HepG2 (cell line): Measurements from ENCODE around the gene FRMD4A. TPM values are rescaled to one million over a fixed set of nuclear protein-coding genes. Genes with fewer than 3 reads are reported as not detected.

ENCODE experiments used
- ATAC-seq: fragments of 200-7000 bp; cut with Tn5 transposase; 3 replicates; pipeline ENCODE4 v1.9.1; 2020; ENCODE audit warnings: mild to moderate bottlenecking, moderate library complexity
- BruUV-seq: library from RNA; stranded (reverse); fragments of 400-500 nt; replicated peaks from 2 replicates; lab custom pipeline; 2021; lab: Mats Ljungman, UMichigan
- CTCF ChIA-PET: fragments of 300-600 bp; formaldehyde crosslinking; extraction: SDS; loops from one replicate; lab custom pipeline; 2021; ENCODE audit warnings: low total read pairs, inconsistent platforms, low intra/inter-chr PET ratio; lab: Yijun Ruan, JAX
- POLR2A ChIA-PET: fragments of 350-600 bp; sonication (Branson Sonifier 250); formaldehyde crosslinking; loops from one replicate; lab custom pipeline; 2020; ENCODE audit warnings: antibody characterized with exemption, inconsistent platforms; lab: Yijun Ruan, JAX
- DNase-seq: peaks from one replicate; pipeline ENCODE4 v3.0.0-alpha.2; 2015; ENCODE audit warnings: low spot score
- FAIRE-seq: peaks from 3 replicates; lab custom pipeline; 2011; peaks lifted over from hg19 to GRCh38; lab: Jason Lieb, UNC
- H2AFZ ChIP-seq: one replicate; pipeline ENCODE4 v1.6.1; 2011; ENCODE audit warnings: low read length, inconsistent platforms
- H3K27ac ChIP-seq: fragments of 300-600 bp; 3 replicates; pipeline ENCODE4 v1.8.0; 2011; ENCODE audit warnings: mixed run types, mild to moderate bottlenecking, mixed read lengths, low read length, inconsistent platforms; ENCODE audit not compliant: insufficient read depth; ENCODE audit errors: extremely low read length
- H3K27me3 ChIP-seq, 2 experiments: fragments of 200-600 bp in 1 of 2; 2 replicates in 1 of 2; 3 replicates in 1 of 2; pipeline versions ENCODE4 v1.6.0 to v1.8.0; 2011; ENCODE audit warnings: low read length in 2 of 2, mild to moderate bottlenecking in 2 of 2, moderate library complexity in 2 of 2, inconsistent platforms in 1 of 2; ENCODE audit not compliant: insufficient read depth in 2 of 2, control insufficient read depth in 1 of 2
- H3K36me3 ChIP-seq, 2 experiments: fragments of 200-600 bp in 1 of 2; replicated peaks in 1 of 2; 2 replicates in 1 of 2; 3 replicates in 1 of 2; pipeline versions ENCODE4 v1.5.1 to v1.8.0; 2011; ENCODE audit warnings: low read length in 2 of 2, inconsistent platforms in 1 of 2; ENCODE audit not compliant: insufficient read depth in 2 of 2, control insufficient read depth in 1 of 2
- H3K4me1 ChIP-seq: 2 replicates; pipeline ENCODE4 v1.5.1; 2012; ENCODE audit warnings: low read length, inconsistent platforms; ENCODE audit not compliant: insufficient read depth
- H3K4me2 ChIP-seq: 2 replicates; pipeline ENCODE4 v1.6.0; 2011; ENCODE audit warnings: low read depth, low read length, inconsistent platforms
- H3K4me3 ChIP-seq, 3 experiments: fragments of 200-600 bp in 1 of 3; sonication (generic), shearing (Covaris generic) in 1 of 3; replicated peaks in 1 of 3; 2 replicates each; pipeline ENCODE4 v1.5.1; 2011 to 2016; ENCODE audit warnings: low read length in 3 of 3, inconsistent platforms in 2 of 3, low read depth in 2 of 3, mild to moderate bottlenecking in 2 of 3, control low read depth in 1 of 3, mixed read lengths in 1 of 3; ENCODE audit not compliant: insufficient read depth in 1 of 3
- H3K79me2 ChIP-seq: one replicate; pipeline ENCODE4 v1.6.1; 2011; ENCODE audit warnings: low read length, inconsistent platforms; ENCODE audit not compliant: insufficient read depth
- H3K9ac ChIP-seq: 2 replicates; pipeline ENCODE4 v1.6.0; 2011; ENCODE audit warnings: mild to moderate bottlenecking, low read depth, low read length, inconsistent platforms; ENCODE audit not compliant: insufficient read depth
- H3K9me3 ChIP-seq: 2 replicates; pipeline ENCODE4 v1.5.1; 2012; ENCODE audit warnings: mild to moderate bottlenecking, low read length
- H4K20me1 ChIP-seq: 2 replicates; pipeline ENCODE4 v1.6.0; 2011; ENCODE audit warnings: inconsistent platforms, mild to moderate bottlenecking, low read length, moderate library complexity; ENCODE audit not compliant: insufficient read depth
- NKX3-1 ChIP-seq: sonication (generic); formaldehyde crosslinking; IDR thresholded peaks from 2 replicates; pipeline ENCODE4 v1.5.0; 2020; ENCODE audit warnings: missing genetic modification reagents
- ZC3H13 ChIP-seq: sonication (generic); formaldehyde crosslinking; IDR thresholded peaks from 2 replicates; pipeline ENCODE4 v1.8.1; 2023; ENCODE audit warnings: mild to moderate bottlenecking, missing genetic modification reagents, moderate library complexity
- ZNF563 ChIP-seq: sonication (generic); formaldehyde crosslinking; IDR thresholded peaks from 2 replicates; pipeline ENCODE4 v1.8.0; 2022; ENCODE audit warnings: mild to moderate bottlenecking, moderate library complexity, missing genetic modification reagents
- ZNF564 ChIP-seq: sonication (generic); formaldehyde crosslinking; IDR thresholded peaks from 2 replicates; pipeline ENCODE4 v1.8.1; 2023; ENCODE audit warnings: mild to moderate bottlenecking, missing genetic modification reagents
- whole genome bisulfite sequencing: methylation state at CpG from one replicate; pipeline ENCODE4 v1.1.6; 2017; ENCODE audit warnings: low lambda C conversion rate; 5-methylcytosine and 5-hydroxymethylcytosine counted together
- in situ Hi-C: cut with HindIII; loops from 2 replicates; pipeline ENCODE4 v1.10.0; 2017; ENCODE audit warnings: low pct_unique_long_range_greater_than_20kb; ENCODE audit not compliant: extremely low pct_ligation_motif_present
- intact Hi-C: fragments of 100-400 bp; cut with micrococcal nuclease; formaldehyde crosslinking; loops from one replicate; pipeline ENCODE4 v1.10.0; 2022; ENCODE audit not compliant: unreplicated experiment
- polyA plus RNA-seq, 8 experiments: library from polyadenylated mRNA; depleted of rRNA in 3 of 8; stranded (reverse) in 7 of 8; unstranded in 1 of 8; fragments of >200 nt; fragmentation: Illumina TruSeq in 4 of 8; extraction: Trizol in 4 of 8; gene quantifications; 2 replicates each; pipeline versions ENCODE4 v1.2.1 to v1.2.3, GENCODE V29; 2011 to 2016; ENCODE audit warnings: low read depth in 4 of 8, missing spikeins in 1 of 8, mixed read lengths in 1 of 8; ENCODE audit not compliant: insufficient read depth in 1 of 8
- total RNA-seq, 5 experiments: library from RNA; depleted of rRNA; stranded (reverse); fragments of >200 nt; fragmentation: Illumina TruSeq; extraction: Trizol; gene quantifications; 2 replicates each; pipeline ENCODE4 v1.2.3, GENCODE V29; 2016; ENCODE audit warnings: low read depth in 1 of 5
- TF ChIP-seq, protein P1 (sequence below): fragments of 450-650 bp; IDR thresholded peaks from 2 replicates; pipeline ENCODE4 v1.6.1; 2016
- TF ChIP-seq, protein P2 (sequence below): sonication (generic); formaldehyde crosslinking; IDR thresholded peaks from 2 replicates; pipeline ENCODE4 v1.4.0; 2020; ENCODE audit warnings: missing genetic modification reagents

The FRMD4A gene
- total and polyA plus RNA-seq, 2 of the 13 experiments (the other 11 are each of a cell fraction or from before 2014, with no cell fraction given): 0.09 to 0.26 TPM

DNA sequence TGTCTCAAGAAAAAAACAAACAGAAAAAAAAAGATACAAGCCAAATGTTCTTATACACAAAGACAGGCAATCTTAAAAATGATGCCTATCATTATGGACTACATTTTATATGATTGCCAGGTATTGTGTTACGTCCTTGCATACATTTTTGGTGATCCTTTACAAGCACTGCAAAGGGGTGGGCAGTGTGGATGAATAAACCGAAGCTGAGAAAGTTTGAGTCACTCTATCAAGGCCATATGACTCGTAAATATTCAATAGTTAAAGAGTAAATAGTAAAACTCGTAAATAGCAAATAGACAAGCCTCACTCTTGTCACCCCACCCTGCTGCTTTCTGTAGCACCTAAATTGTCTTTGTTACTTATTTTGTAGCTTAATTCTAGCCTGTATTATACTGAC lies 326.2 kb downstream of the FRMD4A start (continued):
- no peak for TF ChIP-seq ZNF563 (CRISPR knock-in tag)

DNA sequence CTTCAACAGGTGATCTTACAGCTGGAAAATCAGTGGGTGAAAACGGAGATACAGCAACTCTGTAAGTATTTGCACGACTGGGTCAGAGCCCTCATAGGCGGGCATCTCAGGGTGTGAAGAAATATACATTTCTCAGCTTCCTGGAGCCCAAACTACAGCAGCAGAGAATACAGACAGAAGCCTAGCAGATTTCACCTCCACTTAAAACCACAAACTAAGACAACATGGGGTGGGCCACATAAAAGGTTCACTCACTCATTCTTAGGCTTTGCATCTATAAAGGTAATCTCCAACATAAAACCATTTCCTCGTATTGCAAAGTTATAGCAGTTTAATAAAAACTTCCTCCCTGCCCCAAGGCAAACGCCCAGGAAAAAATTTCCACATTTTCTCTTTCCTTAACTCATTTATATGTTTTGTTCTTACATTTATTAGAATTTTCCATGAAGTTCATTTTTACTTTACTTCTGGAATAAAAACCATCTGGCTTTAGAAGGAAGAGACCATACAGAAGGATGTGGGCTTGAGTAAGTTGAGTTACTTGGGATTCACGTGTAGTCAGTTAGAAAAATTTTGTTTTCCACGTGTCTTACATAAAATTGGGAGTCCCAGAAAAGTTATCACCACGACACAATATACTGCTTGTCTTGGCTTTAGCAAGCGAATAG lies 327.1 kb downstream of the FRMD4A start:
- Histone ChIP-seq H3K4me3 (no peak overlapping the region), H3K36me3 (no peaks in the 10 kb centered on the region), H2AFZ (no peak overlapping the region), H3K9me3 (no peaks in the 10 kb centered on the region), H3K4me1 (no peaks in the 10 kb centered on the region), H3K27ac (no peak overlapping the region), H4K20me1 (no peaks in the 10 kb centered on the region), H3K9ac (no peak overlapping the region), H3K27me3 (peaks cover 4 to 12% of the 10 kb centered on the region in 2 experiments; a peak in 4 of 5 replicates), H3K4me2 (no peak overlapping the region), H3K79me2 (no peaks in the 10 kb centered on the region)
- no peak for DNase-seq
- TF ChIP-seq NKX3-1 (no peak), ZNF564 (no peak), ZC3H13 (CRISPR knock-in tag) (no peak)
- TF ChIP-seq, protein P1, sequence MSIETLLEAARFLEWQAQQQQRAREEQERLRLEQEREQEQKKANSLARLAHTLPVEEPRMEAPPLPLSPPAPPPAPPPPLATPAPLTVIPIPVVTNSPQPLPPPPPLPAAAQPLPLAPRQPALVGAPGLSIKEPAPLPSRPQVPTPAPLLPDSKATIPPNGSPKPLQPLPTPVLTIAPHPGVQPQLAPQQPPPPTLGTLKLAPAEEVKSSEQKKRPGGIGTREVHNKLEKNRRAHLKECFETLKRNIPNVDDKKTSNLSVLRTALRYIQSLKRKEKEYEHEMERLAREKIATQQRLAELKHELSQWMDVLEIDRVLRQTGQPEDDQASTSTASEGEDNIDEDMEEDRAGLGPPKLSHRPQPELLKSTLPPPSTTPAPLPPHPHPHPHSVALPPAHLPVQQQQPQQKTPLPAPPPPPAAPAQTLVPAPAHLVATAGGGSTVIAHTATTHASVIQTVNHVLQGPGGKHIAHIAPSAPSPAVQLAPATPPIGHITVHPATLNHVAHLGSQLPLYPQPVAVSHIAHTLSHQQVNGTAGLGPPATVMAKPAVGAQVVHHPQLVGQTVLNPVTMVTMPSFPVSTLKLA: peak; percentile 83
- TF ChIP-seq, protein P2, sequence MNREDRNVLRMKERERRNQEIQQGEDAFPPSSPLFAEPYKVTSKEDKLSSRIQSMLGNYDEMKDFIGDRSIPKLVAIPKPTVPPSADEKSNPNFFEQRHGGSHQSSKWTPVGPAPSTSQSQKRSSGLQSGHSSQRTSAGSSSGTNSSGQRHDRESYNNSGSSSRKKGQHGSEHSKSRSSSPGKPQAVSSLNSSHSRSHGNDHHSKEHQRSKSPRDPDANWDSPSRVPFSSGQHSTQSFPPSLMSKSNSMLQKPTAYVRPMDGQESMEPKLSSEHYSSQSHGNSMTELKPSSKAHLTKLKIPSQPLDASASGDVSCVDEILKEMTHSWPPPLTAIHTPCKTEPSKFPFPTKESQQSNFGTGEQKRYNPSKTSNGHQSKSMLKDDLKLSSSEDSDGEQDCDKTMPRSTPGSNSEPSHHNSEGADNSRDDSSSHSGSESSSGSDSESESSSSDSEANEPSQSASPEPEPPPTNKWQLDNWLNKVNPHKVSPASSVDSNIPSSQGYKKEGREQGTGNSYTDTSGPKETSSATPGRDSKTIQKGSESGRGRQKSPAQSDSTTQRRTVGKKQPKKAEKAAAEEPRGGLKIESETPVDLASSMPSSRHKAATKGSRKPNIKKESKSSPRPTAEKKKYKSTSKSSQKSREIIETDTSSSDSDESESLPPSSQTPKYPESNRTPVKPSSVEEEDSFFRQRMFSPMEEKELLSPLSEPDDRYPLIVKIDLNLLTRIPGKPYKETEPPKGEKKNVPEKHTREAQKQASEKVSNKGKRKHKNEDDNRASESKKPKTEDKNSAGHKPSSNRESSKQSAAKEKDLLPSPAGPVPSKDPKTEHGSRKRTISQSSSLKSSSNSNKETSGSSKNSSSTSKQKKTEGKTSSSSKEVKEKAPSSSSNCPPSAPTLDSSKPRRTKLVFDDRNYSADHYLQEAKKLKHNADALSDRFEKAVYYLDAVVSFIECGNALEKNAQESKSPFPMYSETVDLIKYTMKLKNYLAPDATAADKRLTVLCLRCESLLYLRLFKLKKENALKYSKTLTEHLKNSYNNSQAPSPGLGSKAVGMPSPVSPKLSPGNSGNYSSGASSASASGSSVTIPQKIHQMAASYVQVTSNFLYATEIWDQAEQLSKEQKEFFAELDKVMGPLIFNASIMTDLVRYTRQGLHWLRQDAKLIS (CRISPR knock-in tag): no peak
- BruUV-seq: no TSS peak
- no peak for FAIRE-seq
- in situ Hi-C loops (no loop called here), intact Hi-C loops (no loop called here)
- ChIA-PET POLR2A (no interaction called here), CTCF (no interaction called here)
- ATAC-seq: no peak
- 15% methylated on average over 9 of the region's 9 CpGs for WGBS
